Measurements from ENCODE around the gene HTR1B.

DNA sequence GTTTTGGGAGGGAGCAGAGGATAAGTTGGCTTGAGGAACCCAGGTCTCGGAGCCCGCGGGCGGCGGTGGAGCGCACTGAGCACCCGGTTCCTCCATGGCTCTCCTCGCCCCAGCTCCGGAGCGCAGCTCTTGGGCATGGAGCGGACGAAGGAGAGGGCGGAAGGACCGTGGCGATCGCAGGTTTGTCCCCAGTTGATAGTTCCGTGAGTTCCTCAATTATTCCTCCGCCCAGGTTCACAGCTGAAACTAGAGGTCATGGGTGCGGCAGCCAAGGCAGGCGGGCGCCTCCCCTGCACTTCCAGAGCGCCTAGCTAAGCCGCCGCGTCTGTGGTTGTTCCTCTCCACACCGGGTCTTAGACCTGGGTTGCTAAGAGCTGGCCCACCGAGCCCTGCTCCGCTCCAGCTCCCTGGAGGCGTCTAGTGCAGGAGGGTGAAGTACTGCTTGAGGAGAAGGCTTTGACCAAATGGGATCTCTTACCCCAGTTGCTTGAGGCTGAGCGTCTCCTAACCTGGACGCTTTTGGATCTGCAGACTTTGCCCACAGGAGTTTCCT, at the start of gene HTR1B:
- TF ChIP-seq, protein P1, sequence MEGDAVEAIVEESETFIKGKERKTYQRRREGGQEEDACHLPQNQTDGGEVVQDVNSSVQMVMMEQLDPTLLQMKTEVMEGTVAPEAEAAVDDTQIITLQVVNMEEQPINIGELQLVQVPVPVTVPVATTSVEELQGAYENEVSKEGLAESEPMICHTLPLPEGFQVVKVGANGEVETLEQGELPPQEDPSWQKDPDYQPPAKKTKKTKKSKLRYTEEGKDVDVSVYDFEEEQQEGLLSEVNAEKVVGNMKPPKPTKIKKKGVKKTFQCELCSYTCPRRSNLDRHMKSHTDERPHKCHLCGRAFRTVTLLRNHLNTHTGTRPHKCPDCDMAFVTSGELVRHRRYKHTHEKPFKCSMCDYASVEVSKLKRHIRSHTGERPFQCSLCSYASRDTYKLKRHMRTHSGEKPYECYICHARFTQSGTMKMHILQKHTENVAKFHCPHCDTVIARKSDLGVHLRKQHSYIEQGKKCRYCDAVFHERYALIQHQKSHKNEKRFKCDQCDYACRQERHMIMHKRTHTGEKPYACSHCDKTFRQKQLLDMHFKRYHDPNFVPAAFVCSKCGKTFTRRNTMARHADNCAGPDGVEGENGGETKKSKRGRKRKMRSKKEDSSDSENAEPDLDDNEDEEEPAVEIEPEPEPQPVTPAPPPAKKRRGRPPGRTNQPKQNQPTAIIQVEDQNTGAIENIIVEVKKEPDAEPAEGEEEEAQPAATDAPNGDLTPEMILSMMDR (IDR thresholded peaks at IDR 0.05): no peak
- no peak for TF ChIP-seq POLR2A (IDR thresholded peaks at IDR 0.05; ENCODE audit: low read depth)
